MM.1S (cell line): Measurements from ENCODE around the gene CTNNBIP1.

Experiments used
- DNase-seq: peaks from one replicate; pipeline ENCODE4 v3.0.0-alpha.2; 2015
- H2AFZ ChIP-seq: fragments of 300-600 bp; sonication (generic); 2 replicates; pipeline ENCODE4 v1.6.0; 2016; ENCODE audit warnings: antibody characterized with exemption, low read length
- H3F3A ChIP-seq: fragments of 300-600 bp; sonication (generic); 2 replicates; pipeline ENCODE4 v1.6.1; 2016; ENCODE audit warnings: mild to moderate bottlenecking, antibody characterized with exemption, low read length, moderate library complexity, mixed read lengths; ENCODE audit not compliant: insufficient read depth
- H3K27ac ChIP-seq: fragments of 300-600 bp; sonication (generic); 2 replicates; pipeline ENCODE4 v1.5.1; 2016; ENCODE audit warnings: mild to moderate bottlenecking, low read length
- H3K27me3 ChIP-seq: fragments of 300-600 bp; sonication (generic); replicated peaks from 2 replicates; pipeline ENCODE4 v1.6.0; 2016; ENCODE audit warnings: low read length; ENCODE audit not compliant: insufficient read depth
- H3K36me3 ChIP-seq: fragments of 300-600 bp; sonication (generic); replicated peaks from 2 replicates; pipeline ENCODE4 v1.6.1; 2016; ENCODE audit warnings: mild to moderate bottlenecking, low read length, mixed read lengths; ENCODE audit not compliant: insufficient read depth
- H3K4me1 ChIP-seq: fragments of 300-600 bp; sonication (generic); 2 replicates; pipeline ENCODE4 v1.6.1; 2016; ENCODE audit warnings: low read length, mixed read lengths
- H3K4me2 ChIP-seq: fragments of 300-600 bp; sonication (generic); 2 replicates; pipeline ENCODE4 v1.6.0; 2016; ENCODE audit warnings: low read depth, low read length
- H3K4me3 ChIP-seq: fragments of 300-600 bp; sonication (generic); 2 replicates; pipeline ENCODE4 v1.5.1; 2016; ENCODE audit warnings: low read length, mixed read lengths
- H3K79me2 ChIP-seq: fragments of 300-600 bp; sonication (generic); 2 replicates; pipeline ENCODE4 v1.6.1; 2016; ENCODE audit warnings: mixed run types, low read length, mixed read lengths
- H3K9ac ChIP-seq: fragments of 300-600 bp; sonication (generic); 2 replicates; pipeline ENCODE4 v1.6.1; 2016; ENCODE audit warnings: low read length, mixed read lengths
- H3K9me2 ChIP-seq: fragments of 300-600 bp; sonication (generic); replicated peaks from 2 replicates; pipeline ENCODE4 v1.6.1; 2016; ENCODE audit warnings: mild to moderate bottlenecking, low read length, mixed read lengths; ENCODE audit not compliant: insufficient read depth
- H3K9me3 ChIP-seq: fragments of 300-600 bp; sonication (generic); replicated peaks from 2 replicates; pipeline ENCODE4 v1.6.1; 2016; ENCODE audit warnings: mild to moderate bottlenecking, low read length, mixed read lengths; ENCODE audit not compliant: insufficient read depth
- H4K20me1 ChIP-seq: fragments of 300-600 bp; sonication (generic); 2 replicates; pipeline ENCODE4 v1.6.1; 2016; ENCODE audit warnings: mild to moderate bottlenecking, low read length, moderate library complexity, mixed read lengths; ENCODE audit not compliant: insufficient read depth
- EZH2 ChIP-seq: fragments of 300-600 bp; sonication (generic); optimal IDR thresholded peaks from 2 replicates; pipeline ENCODE3; 2017; ENCODE audit warnings: low read depth, mild to moderate bottlenecking, antibody characterized with exemption, low read length, mixed read lengths
- EZH2phosphoT487 ChIP-seq: fragments of 300-600 bp; sonication (generic); IDR thresholded peaks from 2 replicates; pipeline ENCODE4 v1.6.1; 2018; ENCODE audit warnings: antibody characterized with exemption, low read length
- TF ChIP-seq, protein P1 (sequence below): fragments of 300-600 bp; sonication (generic); IDR thresholded peaks from 2 replicates; pipeline ENCODE4 v1.5.1; 2016; ENCODE audit warnings: antibody characterized with exemption, low read length, mixed read lengths

CTNNBIP1 gene

GRCh38 chr1:9877962-9878361 is 32.1 kb downstream of the CTNNBIP1 start:
- H3K4me3 ChIP-seq = no peak overlapping the region
- H3K4me1 ChIP-seq = no peaks in the 10 kb centered on the region
- no peak for DNase-seq
- H3K79me2 ChIP-seq = no peaks in the 10 kb centered on the region
- H2AFZ ChIP-seq = no peak overlapping the region
- no peaks in the 10 kb centered on the region for H3F3A ChIP-seq
- no peak overlapping the region for H3K27ac ChIP-seq
- H3K9me2 ChIP-seq = no peaks in the 10 kb centered on the region
- H3K9me3 ChIP-seq = no peaks in the 10 kb centered on the region
- H3K27me3 ChIP-seq = no peaks in the 10 kb centered on the region
- H4K20me1 ChIP-seq = no peaks in the 10 kb centered on the region
- H3K4me2 ChIP-seq = no peak overlapping the region
- no peaks in the 10 kb centered on the region for H3K36me3 ChIP-seq
- TF ChIP-seq, protein P1, sequence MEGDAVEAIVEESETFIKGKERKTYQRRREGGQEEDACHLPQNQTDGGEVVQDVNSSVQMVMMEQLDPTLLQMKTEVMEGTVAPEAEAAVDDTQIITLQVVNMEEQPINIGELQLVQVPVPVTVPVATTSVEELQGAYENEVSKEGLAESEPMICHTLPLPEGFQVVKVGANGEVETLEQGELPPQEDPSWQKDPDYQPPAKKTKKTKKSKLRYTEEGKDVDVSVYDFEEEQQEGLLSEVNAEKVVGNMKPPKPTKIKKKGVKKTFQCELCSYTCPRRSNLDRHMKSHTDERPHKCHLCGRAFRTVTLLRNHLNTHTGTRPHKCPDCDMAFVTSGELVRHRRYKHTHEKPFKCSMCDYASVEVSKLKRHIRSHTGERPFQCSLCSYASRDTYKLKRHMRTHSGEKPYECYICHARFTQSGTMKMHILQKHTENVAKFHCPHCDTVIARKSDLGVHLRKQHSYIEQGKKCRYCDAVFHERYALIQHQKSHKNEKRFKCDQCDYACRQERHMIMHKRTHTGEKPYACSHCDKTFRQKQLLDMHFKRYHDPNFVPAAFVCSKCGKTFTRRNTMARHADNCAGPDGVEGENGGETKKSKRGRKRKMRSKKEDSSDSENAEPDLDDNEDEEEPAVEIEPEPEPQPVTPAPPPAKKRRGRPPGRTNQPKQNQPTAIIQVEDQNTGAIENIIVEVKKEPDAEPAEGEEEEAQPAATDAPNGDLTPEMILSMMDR = no peak
- TF ChIP-seq EZH2 = no peak
- TF ChIP-seq EZH2phosphoT487 = no peak
- H3K9ac ChIP-seq = no peak overlapping the region

DNA sequence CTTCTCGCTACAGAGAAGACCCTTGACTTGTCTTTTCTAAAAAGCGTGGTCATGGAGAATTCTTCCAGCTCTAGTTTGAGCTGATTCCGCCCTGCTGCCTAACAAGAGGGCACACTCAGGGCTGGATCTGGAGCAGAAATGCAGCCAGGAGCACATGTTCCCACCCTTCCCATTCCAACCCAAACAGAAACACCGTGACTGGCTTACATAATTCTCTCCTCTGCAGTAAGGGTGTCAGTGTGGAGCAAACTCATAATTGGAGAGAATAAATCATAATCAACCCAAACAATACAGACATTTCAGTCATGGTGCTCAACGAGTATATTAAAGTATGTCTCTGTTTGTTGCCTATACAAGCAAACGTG is 34.5 kb downstream of the CTNNBIP1 start:
- Histone ChIP-seq H3K36me3 (no peaks in the 10 kb centered on the region), H3K9me3 (no peaks in the 10 kb centered on the region), H3K4me2 (no peak overlapping the region), H3F3A (no peaks in the 10 kb centered on the region), H3K9ac (no peak overlapping the region), H3K4me3 (no peak overlapping the region), H3K79me2 (no peaks in the 10 kb centered on the region), H3K4me1 (no peaks in the 10 kb centered on the region), H2AFZ (no peak overlapping the region), H3K9me2 (no peaks in the 10 kb centered on the region), H3K27ac (no peak overlapping the region), H3K27me3 (no peaks in the 10 kb centered on the region), H4K20me1 (no peaks in the 10 kb centered on the region)
- no peak for DNase-seq
- TF ChIP-seq, protein P1 = no peak

DNA sequence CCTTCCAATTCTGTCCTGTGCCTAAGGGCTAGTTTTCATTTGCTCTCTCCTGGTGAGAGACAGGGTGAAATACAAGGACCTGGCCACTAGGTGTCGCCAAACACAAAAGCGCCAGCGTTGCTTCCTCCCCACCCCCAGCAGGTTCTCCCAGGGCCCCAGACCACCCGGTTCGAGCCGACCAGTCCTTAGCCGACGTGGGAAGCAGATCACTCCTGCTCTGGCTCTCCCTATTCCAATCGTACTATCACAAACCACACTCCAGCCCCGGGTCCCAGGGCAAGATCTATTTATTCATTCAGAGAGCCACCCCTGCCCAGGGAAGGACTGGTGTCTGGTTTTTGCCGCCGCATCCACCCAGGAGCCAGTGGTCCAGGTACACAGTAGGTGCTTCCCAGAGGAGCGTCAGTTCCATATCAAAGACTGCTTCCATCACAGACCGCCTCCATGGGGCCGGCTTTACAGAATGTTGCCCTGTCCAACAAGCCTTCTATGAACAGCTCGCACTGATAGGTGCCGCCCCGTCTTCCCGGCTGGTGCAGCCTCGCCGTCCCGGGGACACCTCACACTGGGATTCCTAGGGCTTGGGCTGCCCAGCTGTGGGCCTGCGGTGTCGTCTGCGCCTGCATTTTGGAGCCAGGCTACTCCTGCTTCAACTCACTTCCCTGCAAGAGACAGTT is 35.0 kb downstream of the CTNNBIP1 start:
- Histone ChIP-seq H3K4me2 (peak overlapping the region; percentile 55), H3K4me3 (peak overlapping the region; percentile 8; the same call in 1 of the 2 replicates)

More for the DNA sequence above, 35.0 kb downstream of the CTNNBIP1 start:
- no peaks in the 10 kb centered on the region for H4K20me1 ChIP-seq
- H3K27me3 ChIP-seq = no peaks in the 10 kb centered on the region
- no peaks in the 10 kb centered on the region for H3K36me3 ChIP-seq
- H3K9ac ChIP-seq = no peak overlapping the region
- TF ChIP-seq, protein P1 = peak; percentile 94
- no peak for TF ChIP-seq EZH2
- H3K9me3 ChIP-seq = no peaks in the 10 kb centered on the region
- no peaks in the 10 kb centered on the region for H3F3A ChIP-seq
- H3K27ac ChIP-seq = no peak overlapping the region
- H3K9me2 ChIP-seq = no peaks in the 10 kb centered on the region
- H3K4me1 ChIP-seq = no peaks in the 10 kb centered on the region
- peak; percentile 67 for DNase-seq
- H2AFZ ChIP-seq = peak overlapping the region; percentile 49; the same call in 1 of the 2 replicates
- no peaks in the 10 kb centered on the region for H3K79me2 ChIP-seq
